GM12875 (cell line): Measurements from ENCODE around the gene RPL3.

ENCODE experiments used
- H3K4me3 ChIP-seq: one replicate; pipeline ENCODE4 v1.5.1; 2011; ENCODE audit warnings: low read depth, low read length, control low read depth
- CTCF ChIP-seq: IDR thresholded peaks from 2 replicates; pipeline ENCODE4 v1.5.1; 2011; ENCODE audit warnings: low read depth, mild to moderate bottlenecking, control low read depth, inconsistent platforms, low read length, moderate library complexity, borderline replicate concordance; ENCODE audit not compliant: insufficient read depth

Gene RPL3

GRCh38 chr22:39349967-39350726 lies 30.7 kb upstream of the RPL3 start, which contains the start of gene SYNGR1:
SYNGR1 (plus strand) TSS chr22:39349991; CDS start chr22:39350011, 20 bp downstream.
- TF ChIP-seq CTCF, result no peak
- peak within 1 kb of the TSS; percentile 53 for H3K4me3 ChIP-seq

GRCh38 chr22:39349506-39349966 lies 30.1 kb upstream of the RPL3 start:
- H3K4me3 ChIP-seq, result peak overlapping the region; percentile 53
- TF ChIP-seq CTCF, result no peak

- peak overlapping the region; percentile 45 for H3K4me3 ChIP-seq
- no peak for TF ChIP-seq CTCF
Observed at GRCh38 chr22:39348909-39349505, 29.6 kb upstream of the RPL3 start.

- H3K4me3 ChIP-seq, result no peak overlapping the region
- TF ChIP-seq CTCF, result no peak
Observed at GRCh38 chr22:39345231-39345630, 25.8 kb upstream of the RPL3 start.

GRCh38 chr22:39344046-39344390 lies 24.6 kb upstream of the RPL3 start:
- no peak for TF ChIP-seq CTCF
- no peak overlapping the region for H3K4me3 ChIP-seq

GRCh38 chr22:39343259-39344045 lies 24.0 kb upstream of the RPL3 start:
- TF ChIP-seq CTCF, result peak; percentile 80
- H3K4me3 ChIP-seq, result no peak overlapping the region
